Activated CD4-positive, alpha-beta memory T cell treated with anti-CD3 and anti-CD28 coated beads for 36 hours (primary cell): ENCODE results near the gene FGD5. TPM values are rescaled to one million over a fixed set of nuclear protein-coding genes. Genes with fewer than 3 reads are reported as not detected.

Experiments used
- CTCF ChIA-PET: fragments of 350-600 bp; sonication (Branson Sonifier 250); formaldehyde crosslinking; loops from one replicate; lab custom pipeline; 2021; ENCODE audit warnings: antibody characterized with exemption, inconsistent platforms; lab: Charles Lee
- POLR2A ChIA-PET: fragments of 350-600 bp; sonication (Branson Sonifier 250); formaldehyde crosslinking; loops from one replicate; lab custom pipeline; 2021; ENCODE audit warnings: antibody characterized with exemption; lab: Charles Lee
- DNase-seq: peaks from one replicate; pipeline ENCODE4 v3.0.0-alpha.2; 2020
- H3K27ac Mint-ChIP-seq: one replicate; pipeline ENCODE4 v1.8.0; 2021; ENCODE audit warnings: mixed read lengths
- H3K27me3 Mint-ChIP-seq: one replicate; pipeline ENCODE4 v1.8.0; 2021; ENCODE audit warnings: mixed read lengths
- H3K36me3 Mint-ChIP-seq: one replicate; pipeline ENCODE4 v1.8.0; 2021; ENCODE audit warnings: mixed read lengths
- H3K4me1 Mint-ChIP-seq: one replicate; pipeline ENCODE4 v1.8.0; 2021; ENCODE audit warnings: low read depth, mixed read lengths
- H3K4me3 Mint-ChIP-seq: one replicate; pipeline ENCODE4 v1.8.0; 2021; ENCODE audit warnings: mild to moderate bottlenecking, mixed read lengths
- H3K9me3 Mint-ChIP-seq: one replicate; pipeline ENCODE4 v1.8.0; 2021; ENCODE audit warnings: mixed read lengths
- intact Hi-C: fragments of 100-400 bp; cut with micrococcal nuclease; formaldehyde crosslinking; loops from one replicate; pipeline ENCODE4 v1.15.1; 2023
- total RNA-seq, 2 experiments: library from RNA; stranded (reverse); gene quantifications; one replicate each; pipeline ENCODE4 v1.2.3, GENCODE V29; 2021

Gene FGD5
- total RNA-seq, 2 experiments from 2014 or later: 0.12 TPM; not detected in 1

- Mint-ChIP-seq H3K36me3 (no peaks in the 10 kb centered on the region), H3K4me1 (peaks cover 23% of the 10 kb centered on the region), H3K9me3 (no peaks in the 10 kb centered on the region), H3K27ac (no peak overlapping the region), H3K27me3 (no peaks in the 10 kb centered on the region), H3K4me3 (no peak overlapping the region)
- no peak for DNase-seq
- POLR2A ChIA-PET: no interaction called here
- CTCF ChIA-PET: no interaction called here
- intact Hi-C loops: no loop called here
These were observed 58.7 kb downstream of the FGD5 start for GRCh38 chr3:14877469-14877868.

- intact Hi-C loops: no loop called here
- Mint-ChIP-seq H3K4me3 (no peak overlapping the region), H3K4me1 (peaks cover 38% of the 10 kb centered on the region), H3K9me3 (no peaks in the 10 kb centered on the region), H3K27me3 (no peaks in the 10 kb centered on the region), H3K27ac (peak overlapping the region; percentile 26), H3K36me3 (no peaks in the 10 kb centered on the region)
- peak; percentile 62 for DNase-seq
- CTCF ChIA-PET: no interaction called here
- POLR2A ChIA-PET: no interaction called here
These were observed 60.6 kb downstream of the FGD5 start for GRCh38 chr3:14879211-14879874.

- POLR2A ChIA-PET: no interaction called here
- Mint-ChIP-seq H3K4me3 (no peak overlapping the region), H3K9me3 (no peaks in the 10 kb centered on the region), H3K27ac (no peak overlapping the region), H3K4me1 (peaks cover 50% of the 10 kb centered on the region), H3K27me3 (no peaks in the 10 kb centered on the region), H3K36me3 (no peaks in the 10 kb centered on the region)
- DNase-seq: no peak
- intact Hi-C loops: no loop called here
- CTCF ChIA-PET: interaction anchor here (0.6 kb wide), 1 partner anchor 24 kb away, joined by 3 read pairs; no protein-coding TSS in a partner anchor
These were observed 61.8 kb downstream of the FGD5 start for GRCh38 chr3:14880447-14881106.

GRCh38 chr3:14883226-14883625, 64.5 kb downstream of the FGD5 start:
- Mint-ChIP-seq H3K4me1 (peaks cover 57% of the 10 kb centered on the region), H3K4me3 (no peak overlapping the region), H3K27ac (no peak overlapping the region), H3K36me3 (no peaks in the 10 kb centered on the region), H3K27me3 (no peaks in the 10 kb centered on the region), H3K9me3 (no peaks in the 10 kb centered on the region)
- POLR2A ChIA-PET: no interaction called here
- intact Hi-C loops: no loop called here
- no peak for DNase-seq
- CTCF ChIA-PET: interaction anchor here (1.0 kb wide), 1 partner anchor 38 kb away, joined by 3 read pairs; no protein-coding TSS in a partner anchor

GRCh38 chr3:14884665-14885064, 65.9 kb downstream of the FGD5 start:
- Mint-ChIP-seq H3K9me3 (no peaks in the 10 kb centered on the region), H3K36me3 (no peaks in the 10 kb centered on the region), H3K27ac (peak overlapping the region; percentile 18), H3K27me3 (no peaks in the 10 kb centered on the region), H3K4me3 (no peak overlapping the region), H3K4me1 (peaks cover 48% of the 10 kb centered on the region)
- DNase-seq: peak; percentile 61
- intact Hi-C loops: no loop called here
- CTCF ChIA-PET: interaction anchor here (1.0 kb wide), 1 partner anchor 37 kb away, joined by 3 read pairs; no protein-coding TSS in a partner anchor
- POLR2A ChIA-PET: no interaction called here

- H3K27ac Mint-ChIP-seq: no peak overlapping the region
- H3K4me3 Mint-ChIP-seq: no peak overlapping the region
- intact Hi-C loops: no loop called here
These were observed 66.5 kb downstream of the FGD5 start for GRCh38 chr3:14885307-14885706.

GRCh38 chr3:14886101-14886500, 67.3 kb downstream of the FGD5 start:
- POLR2A ChIA-PET: no interaction called here
- no peaks in the 10 kb centered on the region for H3K9me3 Mint-ChIP-seq

More at GRCh38 chr3:14885307-14885706, 66.5 kb downstream of the FGD5 start:
- Mint-ChIP-seq H3K4me1 (peaks cover 48% of the 10 kb centered on the region), H3K9me3 (no peaks in the 10 kb centered on the region), H3K27me3 (no peaks in the 10 kb centered on the region), H3K36me3 (no peaks in the 10 kb centered on the region)
- ChIA-PET CTCF (no interaction called here), POLR2A (no interaction called here)
- peak; percentile 56 for DNase-seq

GRCh38 chr3:14889205-14889604, 70.4 kb downstream of the FGD5 start:
- ChIA-PET POLR2A (no interaction called here), CTCF (interaction anchor here (3.5 kb wide), 1 partner anchor 32 kb away, joined by 8 read pairs; no protein-coding TSS in a partner anchor)
- Mint-ChIP-seq H3K27ac (no peak overlapping the region), H3K27me3 (no peaks in the 10 kb centered on the region), H3K9me3 (no peaks in the 10 kb centered on the region), H3K4me3 (no peak overlapping the region), H3K4me1 (peaks cover 28% of the 10 kb centered on the region), H3K36me3 (no peaks in the 10 kb centered on the region)
- intact Hi-C loops: no loop called here
- no peak for DNase-seq

More at GRCh38 chr3:14886101-14886500, 67.3 kb downstream of the FGD5 start:
- Mint-ChIP-seq H3K27ac (no peak overlapping the region), H3K4me1 (peaks cover 46% of the 10 kb centered on the region), H3K4me3 (no peak overlapping the region), H3K27me3 (no peaks in the 10 kb centered on the region), H3K36me3 (no peaks in the 10 kb centered on the region)
- no peak for DNase-seq
- intact Hi-C loops: no loop called here
- CTCF ChIA-PET: no interaction called here

GRCh38 chr3:14889943-14890342, 71.2 kb downstream of the FGD5 start:
- H3K27me3 Mint-ChIP-seq: no peaks in the 10 kb centered on the region
- POLR2A ChIA-PET: no interaction called here
- H3K9me3 Mint-ChIP-seq: no peaks in the 10 kb centered on the region
- intact Hi-C loops: no loop called here
- H3K36me3 Mint-ChIP-seq: no peaks in the 10 kb centered on the region
- H3K4me3 Mint-ChIP-seq: no peak overlapping the region
- peaks cover 20% of the 10 kb centered on the region for H3K4me1 Mint-ChIP-seq
- CTCF ChIA-PET: interaction anchor here (3.5 kb wide), 1 partner anchor 31 kb away, joined by 8 read pairs; no protein-coding TSS in a partner anchor
- no peak for DNase-seq
- H3K27ac Mint-ChIP-seq: no peak overlapping the region

GRCh38 chr3:14890476-14890875, 71.7 kb downstream of the FGD5 start:
- Mint-ChIP-seq H3K27ac (no peak overlapping the region), H3K27me3 (no peaks in the 10 kb centered on the region), H3K4me1 (peaks cover 15% of the 10 kb centered on the region), H3K9me3 (no peaks in the 10 kb centered on the region), H3K36me3 (no peaks in the 10 kb centered on the region), H3K4me3 (no peak overlapping the region)
- peak; percentile 20 for DNase-seq
- intact Hi-C loops: no loop called here
- POLR2A ChIA-PET: no interaction called here
- CTCF ChIA-PET: interaction anchor here (3.5 kb wide), 1 partner anchor 31 kb away, joined by 8 read pairs; no protein-coding TSS in a partner anchor

- CTCF ChIA-PET: no interaction called here
- DNase-seq: no peak
- H3K27ac Mint-ChIP-seq: no peak overlapping the region
These were observed 72.7 kb downstream of the FGD5 start for GRCh38 chr3:14891135-14892132.

GRCh38 chr3:14892226-14892625, 73.5 kb downstream of the FGD5 start:
- intact Hi-C loops: no loop called here
- CTCF ChIA-PET: no interaction called here
- no peak for DNase-seq
- H3K27ac Mint-ChIP-seq: no peak overlapping the region
- H3K9me3 Mint-ChIP-seq: no peaks in the 10 kb centered on the region
- no peaks in the 10 kb centered on the region for H3K27me3 Mint-ChIP-seq
- peaks cover 8% of the 10 kb centered on the region for H3K4me1 Mint-ChIP-seq
- H3K4me3 Mint-ChIP-seq: no peak overlapping the region
- no peaks in the 10 kb centered on the region for H3K36me3 Mint-ChIP-seq
- POLR2A ChIA-PET: no interaction called here

More at GRCh38 chr3:14891135-14892132, 72.7 kb downstream of the FGD5 start:
- Mint-ChIP-seq H3K4me1 (peaks cover 9% of the 10 kb centered on the region), H3K9me3 (no peaks in the 10 kb centered on the region), H3K27me3 (no peaks in the 10 kb centered on the region), H3K4me3 (no peak overlapping the region), H3K36me3 (no peaks in the 10 kb centered on the region)
- POLR2A ChIA-PET: no interaction called here
- intact Hi-C loops: no loop called here
